Measurements from ENCODE around the gene AMOTL2. TPM values are rescaled to one million over a fixed set of nuclear protein-coding genes. Genes with fewer than 3 reads are reported as not detected.

The AMOTL2 gene
- total and polyA plus RNA-seq, 4 donors: 12.4 to 118 (median 55.7) TPM

DNA sequence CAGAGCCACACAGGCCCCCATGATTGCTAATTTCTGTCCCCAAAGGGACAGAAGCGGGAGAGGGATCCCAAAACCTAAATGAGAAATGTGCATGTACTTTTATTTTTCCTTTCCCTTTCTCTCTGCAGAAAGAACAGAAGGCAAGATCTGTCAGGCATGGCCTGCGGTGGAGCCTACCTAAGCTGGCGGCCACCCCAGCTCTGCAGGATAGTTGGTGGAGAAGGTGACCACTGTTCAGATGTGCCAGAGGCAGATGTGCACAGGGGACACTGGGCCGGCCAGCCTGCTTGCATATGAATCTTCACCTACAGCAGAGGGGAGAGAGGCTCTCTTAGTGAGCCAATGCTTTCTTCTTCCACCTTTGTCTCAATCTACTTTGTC is 2.1 kb upstream of the AMOTL2 start:
- no peaks in the 10 kb centered on the region for H3K9me3 ChIP-seq (ENCODE audit: control insufficient read depth, low read length)
- H3K36me3 ChIP-seq (ENCODE audit: control insufficient read depth in 1 of 2, insufficient read depth in 2 of 2, low read length in 1 of 2): no peaks in the 10 kb centered on the region
- H3K27ac ChIP-seq (ENCODE audit: low read depth in 1 of 2, low read length in 2 of 2): no peak overlapping the region
- H3K4me3 ChIP-seq (ENCODE audit: low read length in 2 of 2): no peak overlapping the region
- 94% methylated on average over 4 of the region's 4 CpGs for WGBS, 2 donors
- H3K4me1 ChIP-seq (ENCODE audit: control insufficient read depth in 1 of 2, insufficient read depth in 2 of 2, low read length in 2 of 2): no peaks in the 10 kb centered on the region
- ATAC-seq (ENCODE audit: low FRiP score): no peak
- H3K27me3 ChIP-seq (ENCODE audit: control insufficient read depth in 1 of 2, insufficient read depth in 2 of 2, low read length in 1 of 2): no peaks in the 10 kb centered on the region
- peak; percentile 30 to 50 for DNase-seq
- intact Hi-C loops (cut with DNase I): loop anchor here (10.0 kb wide), 2 partner anchors 132 to 162 kb away; no protein-coding TSS in a partner anchor

- Histone ChIP-seq H3K27ac (ENCODE audit: low read depth in 1 of 2, low read length in 2 of 2) (no peak overlapping the region), H3K9me3 (ENCODE audit: control insufficient read depth, low read length) (no peaks in the 10 kb centered on the region), H3K4me1 (ENCODE audit: control insufficient read depth in 1 of 2, insufficient read depth in 2 of 2, low read length in 2 of 2) (no peaks in the 10 kb centered on the region), H3K27me3 (ENCODE audit: control insufficient read depth in 1 of 2, insufficient read depth in 2 of 2, low read length in 1 of 2) (no peaks in the 10 kb centered on the region), H3K4me3 (ENCODE audit: low read length in 2 of 2) (no peak overlapping the region), H3K36me3 (ENCODE audit: control insufficient read depth in 1 of 2, insufficient read depth in 2 of 2, low read length in 1 of 2) (peaks cover 4 to 5% of the 10 kb centered on the region in 2 donors)
- WGBS, 2 donors: 90 to 92% methylated on average over 8 of the region's 8 CpGs
- ATAC-seq (ENCODE audit: low FRiP score) (no peak), DNase-seq (peak; percentile 12 to 28)
- intact Hi-C loops (cut with DNase I): loop anchor here (1.0 to 10.0 kb wide), 5 partner anchors 61 to 161 kb away; no protein-coding TSS in a partner anchor
These were observed 1.5 kb upstream of the AMOTL2 start for GRCh38 chr3:134375582-134376384.

- H3K4me3 ChIP-seq (ENCODE audit: low read length in 2 of 2): peak overlapping the region; percentile 7 to 32
- peaks cover 4 to 11% of the 10 kb centered on the region in 2 donors for H3K36me3 ChIP-seq (ENCODE audit: control insufficient read depth in 1 of 2, insufficient read depth in 2 of 2, low read length in 1 of 2)
- peak; percentile 15 for ATAC-seq (ENCODE audit: low FRiP score)
- H3K4me1 ChIP-seq (ENCODE audit: control insufficient read depth in 1 of 2, insufficient read depth in 2 of 2, low read length in 2 of 2): no peaks in the 10 kb centered on the region
- WGBS, 2 donors: 32 to 36% methylated on average over 28 to 30 of the region's 30 CpGs
- intact Hi-C loops (cut with DNase I): loop anchor here (1.0 to 10.0 kb wide), 7 partner anchors 17 to 160 kb away; no protein-coding TSS in a partner anchor
- H3K27me3 ChIP-seq (ENCODE audit: control insufficient read depth in 1 of 2, insufficient read depth in 2 of 2, low read length in 1 of 2): no peaks in the 10 kb centered on the region
- no peaks in the 10 kb centered on the region for H3K9me3 ChIP-seq (ENCODE audit: control insufficient read depth, low read length)
- H3K27ac ChIP-seq (ENCODE audit: low read depth in 1 of 2, low read length in 2 of 2): peak overlapping the region in 1 of 2 donors; percentile 81
- DNase-seq: peak; percentile 47 to 75
These were observed 739 bp upstream of the AMOTL2 start for GRCh38 chr3:134374791-134375581.

- Histone ChIP-seq H3K27ac (ENCODE audit: low read depth in 1 of 2, low read length in 2 of 2) (peak overlapping the region; percentile 91 to 99), H3K9me3 (ENCODE audit: control insufficient read depth, low read length) (no peaks in the 10 kb centered on the region), H3K27me3 (ENCODE audit: control insufficient read depth in 1 of 2, insufficient read depth in 2 of 2, low read length in 1 of 2) (no peaks in the 10 kb centered on the region), H3K4me3 (ENCODE audit: low read length in 2 of 2) (peak overlapping the region; percentile 82 to 95), H3K4me1 (ENCODE audit: control insufficient read depth in 1 of 2, insufficient read depth in 2 of 2, low read length in 2 of 2) (no peaks in the 10 kb centered on the region), H3K36me3 (ENCODE audit: control insufficient read depth in 1 of 2, insufficient read depth in 2 of 2, low read length in 1 of 2) (peaks cover 4 to 11% of the 10 kb centered on the region in 2 donors)
- ATAC-seq (ENCODE audit: low FRiP score) (peak; percentile 91), DNase-seq (peak; percentile 89 to 92)
- WGBS, 2 donors: 2 to 3% methylated on average over 48 to 51 of the region's 51 CpGs
- intact Hi-C loops (cut with DNase I): loop anchor here (1.0 to 10.0 kb wide), 8 partner anchors 19 to 159 kb away; no protein-coding TSS in a partner anchor
These were observed 759 bp downstream of the AMOTL2 start for GRCh38 chr3:134373271-134374104.

- Histone ChIP-seq H3K9me3 (ENCODE audit: control insufficient read depth, low read length) (no peaks in the 10 kb centered on the region), H3K4me3 (ENCODE audit: low read length in 2 of 2) (peak overlapping the region; percentile 82 to 95), H3K36me3 (ENCODE audit: control insufficient read depth in 1 of 2, insufficient read depth in 2 of 2, low read length in 1 of 2) (peaks cover 4 to 11% of the 10 kb centered on the region in 2 donors), H3K27me3 (ENCODE audit: control insufficient read depth in 1 of 2, insufficient read depth in 2 of 2, low read length in 1 of 2) (no peaks in the 10 kb centered on the region), H3K4me1 (ENCODE audit: control insufficient read depth in 1 of 2, insufficient read depth in 2 of 2, low read length in 2 of 2) (no peaks in the 10 kb centered on the region), H3K27ac (ENCODE audit: low read depth in 1 of 2, low read length in 2 of 2) (peak overlapping the region; percentile 5 to 99)
- DNase-seq: peak; percentile 44 to 65
- ATAC-seq (ENCODE audit: low FRiP score): no peak
- intact Hi-C loops (cut with DNase I): loop anchor here (2.0 to 10.0 kb wide), 5 partner anchors 38 to 158 kb away; no protein-coding TSS in a partner anchor
- 1 to 9% methylated on average over 9 of the region's 9 CpGs for WGBS, 2 donors
These were observed 1.6 kb downstream of the AMOTL2 start for GRCh38 chr3:134372396-134373270.

DNA sequence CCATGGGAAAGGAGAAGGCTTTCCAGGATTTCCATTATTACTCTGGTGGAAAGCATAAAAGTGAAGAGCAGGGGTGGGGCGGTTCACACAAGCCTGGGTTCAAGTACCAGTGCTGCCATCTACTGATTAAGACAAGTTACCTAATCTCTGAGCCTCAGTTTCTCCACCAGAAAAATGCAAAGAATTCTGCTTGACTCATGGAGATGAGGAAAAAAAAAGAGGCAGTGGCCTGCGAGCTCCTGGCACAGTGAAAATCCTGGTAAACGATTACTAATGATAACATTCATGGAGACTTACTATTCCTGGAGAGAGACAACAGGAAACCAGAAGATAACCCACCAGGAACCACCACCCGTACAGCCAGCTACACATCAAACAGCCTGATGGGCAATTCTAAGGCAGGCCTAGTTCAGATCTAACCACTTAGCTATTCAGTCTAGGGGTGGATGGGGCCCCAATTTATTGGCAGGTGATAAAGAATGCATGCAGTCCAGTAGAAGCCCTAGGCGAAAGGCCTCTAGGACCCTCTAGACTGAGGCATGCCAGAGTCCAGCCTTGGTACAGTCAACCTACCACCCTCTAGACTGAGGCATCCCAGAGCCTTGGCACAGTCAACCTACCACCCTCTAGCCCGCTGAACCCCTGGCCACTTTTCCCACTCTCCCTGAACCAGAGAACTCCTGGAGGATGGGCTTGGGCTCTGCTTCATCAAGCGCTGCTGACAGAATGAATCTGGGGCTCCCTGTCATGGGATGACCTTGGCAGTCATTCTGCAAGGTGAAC is 2.5 kb downstream of the AMOTL2 start:
- ATAC-seq (ENCODE audit: low FRiP score): no peak
- DNase-seq: peak; percentile 23 to 26
- no peaks in the 10 kb centered on the region for H3K9me3 ChIP-seq (ENCODE audit: control insufficient read depth, low read length)
- intact Hi-C loops (cut with DNase I): loop anchor here (2.0 to 10.0 kb wide), 5 partner anchors 37 to 157 kb away; no protein-coding TSS in a partner anchor
- peaks cover 4 to 11% of the 10 kb centered on the region in 2 donors for H3K36me3 ChIP-seq (ENCODE audit: control insufficient read depth in 1 of 2, insufficient read depth in 2 of 2, low read length in 1 of 2)
- H3K4me3 ChIP-seq (ENCODE audit: low read length in 2 of 2): peak overlapping the region; percentile 82 to 95
- 51 to 57% methylated on average over 7 of the region's 7 CpGs for WGBS, 2 donors
- H3K27ac ChIP-seq (ENCODE audit: low read depth in 1 of 2, low read length in 2 of 2): peak overlapping the region in 1 of 2 donors; percentile 99
- H3K27me3 ChIP-seq (ENCODE audit: control insufficient read depth in 1 of 2, insufficient read depth in 2 of 2, low read length in 1 of 2): no peaks in the 10 kb centered on the region
- no peaks in the 10 kb centered on the region for H3K4me1 ChIP-seq (ENCODE audit: control insufficient read depth in 1 of 2, insufficient read depth in 2 of 2, low read length in 2 of 2)
